Measurements from ENCODE around the gene SLC12A3. TPM values are rescaled to one million over a fixed set of nuclear protein-coding genes. Genes with fewer than 3 reads are reported as not detected.

Gene SLC12A3
- total and polyA plus RNA-seq, 2 of the 4 experiments (the other 2 are of a cell fraction): not detected

GRCh38 chr16:56918467-56919012 lies 53.5 kb downstream of the SLC12A3 start:
- H2AK9ac ChIP-seq (replicated peaks; ENCODE audit: low read depth, low read length, poor library complexity): no peak overlapping the region
- no peak overlapping the region for H3K18ac ChIP-seq (ENCODE audit: low read depth, low read length)
- intact Hi-C loops (cut with micrococcal nuclease) (no loop called here), in situ Hi-C loops (cut with MboI; ENCODE audit: low sequenced_read_pairs) (no loop called here), dilution Hi-C loops (cut with HindIII; ENCODE audit: low sequenced_read_pairs, unreplicated experiment) (no loop called here)
- no peak overlapping the region for H2AK5ac ChIP-seq (ENCODE audit: low read depth, low read length)
- no peak overlapping the region for H2BK15ac ChIP-seq (ENCODE audit: low read depth, low read length)
- no peaks in the 10 kb centered on the region for H3K79me1 ChIP-seq (ENCODE audit: low read depth in 1 of 2, low read length in 2 of 2)
- H4K5ac ChIP-seq (ENCODE audit: low read depth, low read length): no peak overlapping the region
- H4K8ac ChIP-seq (ENCODE audit: low read depth in 2 of 2, low read length in 2 of 2): no peak overlapping the region
- H2BK20ac ChIP-seq (ENCODE audit: low read depth, low read length): no peak overlapping the region
- H3K14ac ChIP-seq (replicated peaks; ENCODE audit: low read depth, low read length): no peak overlapping the region
- peaks cover 21% of the 10 kb centered on the region for H3K27me3 ChIP-seq (ENCODE audit: control insufficient read depth, insufficient read depth, low read length)
- no TSS peak for BruUV-seq (replicated peaks)
- POLR2A ChIA-PET (ENCODE audit: unreplicated experiment): no interaction called here
- H3K9me1 ChIP-seq (ENCODE audit: insufficient read depth, low read length): peaks cover 3% of the 10 kb centered on the region
- H3K9ac ChIP-seq (ENCODE audit: low read depth, low read length): no peak overlapping the region
- no peak overlapping the region for H3K56ac ChIP-seq (ENCODE audit: extremely low read depth, insufficient read depth, low read length)
- no peak overlapping the region for H3K4me2 ChIP-seq (ENCODE audit: low read depth, low read length)
- TF ChIP-seq RCOR1 (IDR thresholded peaks at IDR 0.05; ENCODE audit: insufficient replicate concordance, low read length): no peak
- no peak for TF ChIP-seq CHD1 (IDR thresholded peaks at IDR 0.05; ENCODE audit: low read depth, low read length)
- TF ChIP-seq BHLHE40 (IDR thresholded peaks at IDR 0.05; ENCODE audit: low read depth, low read length): no peak
- no peak for TF ChIP-seq MXI1 (IDR thresholded peaks at IDR 0.05; ENCODE audit: borderline replicate concordance, low read depth, low read length)
- TF ChIP-seq USF2 (IDR thresholded peaks at IDR 0.05; ENCODE audit: low read depth, low read length): no peak
- no peak for TF ChIP-seq FOS (IDR thresholded peaks at IDR 0.05; ENCODE audit: low read depth, low read length)
- TF ChIP-seq CEBPB (IDR thresholded peaks at IDR 0.05; ENCODE audit: low read depth, low read length): no peak
- TF ChIP-seq MAZ (IDR thresholded peaks at IDR 0.05; ENCODE audit: borderline replicate concordance, low read depth, low read length): no peak
- no peak for TF ChIP-seq SMC3 (IDR thresholded peaks at IDR 0.05; ENCODE audit: low read depth, low read length)
- no peak for TF ChIP-seq NFE2L2 (IDR thresholded peaks at IDR 0.05; ENCODE audit: low read depth, low read length)
- TF ChIP-seq RFX5 (IDR thresholded peaks at IDR 0.05; ENCODE audit: low read depth, low read length): no peak
- no peak for TF ChIP-seq POLR2A (IDR thresholded peaks at IDR 0.05; ENCODE audit: low read depth, low read length)
- TF ChIP-seq MAFK (IDR thresholded peaks at IDR 0.05; ENCODE audit: low read depth, low read length): no peak
- TF ChIP-seq ELK1 (IDR thresholded peaks at IDR 0.05; ENCODE audit: borderline replicate concordance, low read depth, low read length): no peak
- no peak for TF ChIP-seq RAD21 (IDR thresholded peaks at IDR 0.05; ENCODE audit: low read length)
- no peak overlapping the region for H2BK120ac ChIP-seq (ENCODE audit: low read depth, low read length)
- no peak overlapping the region for H3K4me3 ChIP-seq (ENCODE audit: insufficient read depth, low read depth, low read length)
- H4K91ac ChIP-seq (ENCODE audit: insufficient read depth, low read depth, low read length): no peak overlapping the region
- no peak overlapping the region for H3K23ac ChIP-seq (ENCODE audit: low read depth, low read length)
- no peak overlapping the region for H3K27ac ChIP-seq (ENCODE audit: insufficient read depth, low read length)
- H4K20me1 ChIP-seq (ENCODE audit: insufficient read depth, low read length): no peaks in the 10 kb centered on the region
- H2AFZ ChIP-seq (replicated peaks; ENCODE audit: low read length, poor library complexity): no peak overlapping the region
- H3K4ac ChIP-seq (ENCODE audit: low read depth, low read length): no peak overlapping the region
- H2BK5ac ChIP-seq (ENCODE audit: low read depth, low read length, poor library complexity, severe bottlenecking): no peak overlapping the region
- CTCF ChIA-PET: no interaction called here
- no peak for ATAC-seq (ENCODE audit: low read depth)
- no peaks in the 10 kb centered on the region for H3K36me3 ChIP-seq (ENCODE audit: control insufficient read depth, insufficient read depth, low read length)
- peaks cover 2% of the 10 kb centered on the region; the same call in 1 of the 2 replicates for H3K4me1 ChIP-seq (ENCODE audit: control insufficient read depth, insufficient read depth, low read length)
- no peak for DNase-seq
- H3K9me3 ChIP-seq (ENCODE audit: control insufficient read depth, insufficient read depth, low read length): no peaks in the 10 kb centered on the region
- WGBS, 2 experiments (ENCODE audit: extremely low coverage in 2 of 2, insufficient read length in 1 of 2): 81% methylated on average over 6 of the region's 12 CpGs; no CpG with 5 or more reads in 1 of the 2 experiments
